ENCODE data around the gene SS18L1.

SS18L1 gene

GRCh38 chr20:62149532-62150309 lies 6.2 kb downstream of the SS18L1 start:
- H3K9ac ChIP-seq = no peak overlapping the region
- H3K4me1 ChIP-seq (ENCODE audit: low read depth, poor library complexity, severe bottlenecking) = peaks cover 5% of the 10 kb centered on the region
- H2AFZ ChIP-seq (ENCODE audit: low read depth) = no peak overlapping the region
- TF ChIP-seq, protein P1, sequence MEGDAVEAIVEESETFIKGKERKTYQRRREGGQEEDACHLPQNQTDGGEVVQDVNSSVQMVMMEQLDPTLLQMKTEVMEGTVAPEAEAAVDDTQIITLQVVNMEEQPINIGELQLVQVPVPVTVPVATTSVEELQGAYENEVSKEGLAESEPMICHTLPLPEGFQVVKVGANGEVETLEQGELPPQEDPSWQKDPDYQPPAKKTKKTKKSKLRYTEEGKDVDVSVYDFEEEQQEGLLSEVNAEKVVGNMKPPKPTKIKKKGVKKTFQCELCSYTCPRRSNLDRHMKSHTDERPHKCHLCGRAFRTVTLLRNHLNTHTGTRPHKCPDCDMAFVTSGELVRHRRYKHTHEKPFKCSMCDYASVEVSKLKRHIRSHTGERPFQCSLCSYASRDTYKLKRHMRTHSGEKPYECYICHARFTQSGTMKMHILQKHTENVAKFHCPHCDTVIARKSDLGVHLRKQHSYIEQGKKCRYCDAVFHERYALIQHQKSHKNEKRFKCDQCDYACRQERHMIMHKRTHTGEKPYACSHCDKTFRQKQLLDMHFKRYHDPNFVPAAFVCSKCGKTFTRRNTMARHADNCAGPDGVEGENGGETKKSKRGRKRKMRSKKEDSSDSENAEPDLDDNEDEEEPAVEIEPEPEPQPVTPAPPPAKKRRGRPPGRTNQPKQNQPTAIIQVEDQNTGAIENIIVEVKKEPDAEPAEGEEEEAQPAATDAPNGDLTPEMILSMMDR (conservative IDR thresholded peaks at IDR 0.05; ENCODE audit: low read depth, low read length) = no peak
- no peaks in the 10 kb centered on the region for H4K20me1 ChIP-seq (ENCODE audit: insufficient read depth)
- no peak overlapping the region for H3K4me2 ChIP-seq
- peaks cover 58% of the 10 kb centered on the region for H3K79me2 ChIP-seq (ENCODE audit: insufficient read depth, low read depth)
- no peaks in the 10 kb centered on the region for H3K27me3 ChIP-seq (ENCODE audit: insufficient read depth, low read depth)
- no peak overlapping the region for H3K4me3 ChIP-seq (IDR thresholded peaks at IDR 0.05; ENCODE audit: insufficient read depth, low read depth, low read length)
- no peaks in the 10 kb centered on the region for H3K36me3 ChIP-seq (ENCODE audit: insufficient read depth)
- H3K27ac ChIP-seq = no peak overlapping the region

DNA sequence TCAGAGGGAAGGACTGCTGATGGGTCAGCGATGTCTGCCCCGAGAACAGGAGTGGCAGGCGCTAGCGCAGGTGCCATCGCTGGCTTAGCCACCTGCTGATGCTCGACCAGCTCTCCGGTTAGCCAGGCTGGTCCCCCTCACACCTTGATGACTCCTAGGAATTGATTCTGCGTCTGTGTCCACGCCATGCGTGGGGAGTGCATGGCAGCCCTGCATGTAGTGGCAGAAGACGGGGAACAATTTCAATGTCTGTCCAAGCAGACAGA lies 6.7 kb downstream of the SS18L1 start:
- no peaks in the 10 kb centered on the region for H3K4me1 ChIP-seq (ENCODE audit: low read depth, poor library complexity, severe bottlenecking)
- TF ChIP-seq, protein P1 (conservative IDR thresholded peaks at IDR 0.05; ENCODE audit: low read depth, low read length) = no peak
- no peak overlapping the region for H3K4me2 ChIP-seq
- no peaks in the 10 kb centered on the region for H3K36me3 ChIP-seq (ENCODE audit: insufficient read depth)
- H2AFZ ChIP-seq (ENCODE audit: low read depth) = no peak overlapping the region
- peaks cover 55% of the 10 kb centered on the region for H3K79me2 ChIP-seq (ENCODE audit: insufficient read depth, low read depth)
- H3K27ac ChIP-seq = no peak overlapping the region
- no peaks in the 10 kb centered on the region for H3K27me3 ChIP-seq (ENCODE audit: insufficient read depth, low read depth)
- H3K4me3 ChIP-seq (IDR thresholded peaks at IDR 0.05; ENCODE audit: insufficient read depth, low read depth, low read length) = no peak overlapping the region
- H4K20me1 ChIP-seq (ENCODE audit: insufficient read depth) = no peaks in the 10 kb centered on the region
- no peak overlapping the region for H3K9ac ChIP-seq

DNA sequence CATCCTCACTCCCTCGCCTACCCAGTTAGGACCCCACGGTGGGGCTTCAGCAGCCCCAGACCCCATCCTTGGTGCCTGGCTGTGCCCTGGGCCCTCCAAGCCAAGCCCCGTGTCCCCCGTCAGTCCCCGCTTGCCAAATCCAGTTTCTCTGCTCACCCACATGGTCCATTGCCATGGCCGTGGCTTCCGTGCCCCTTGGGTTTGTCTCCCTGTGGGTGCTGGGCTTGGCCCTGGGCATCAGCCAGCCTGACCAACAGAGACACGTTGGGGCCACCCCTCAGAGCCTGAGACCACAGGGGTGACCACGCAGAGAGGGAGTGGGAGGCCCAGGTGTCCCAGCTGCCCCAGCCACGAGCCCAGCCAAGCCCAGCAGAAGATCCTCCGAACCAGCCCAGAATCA lies 7.7 kb downstream of the SS18L1 start:
- H2AFZ ChIP-seq (ENCODE audit: low read depth) = no peak overlapping the region
- H3K79me2 ChIP-seq (ENCODE audit: insufficient read depth, low read depth) = peaks cover 45% of the 10 kb centered on the region
- no peaks in the 10 kb centered on the region for H3K27me3 ChIP-seq (ENCODE audit: insufficient read depth, low read depth)
- no peak overlapping the region for H3K4me3 ChIP-seq (IDR thresholded peaks at IDR 0.05; ENCODE audit: insufficient read depth, low read depth, low read length)
- no peak overlapping the region for H3K27ac ChIP-seq
- no peaks in the 10 kb centered on the region for H4K20me1 ChIP-seq (ENCODE audit: insufficient read depth)
- H3K36me3 ChIP-seq (ENCODE audit: insufficient read depth) = no peaks in the 10 kb centered on the region
- H3K9ac ChIP-seq = no peak overlapping the region
- TF ChIP-seq, protein P1 (conservative IDR thresholded peaks at IDR 0.05; ENCODE audit: low read depth, low read length) = no peak
- no peak overlapping the region for H3K4me2 ChIP-seq
- H3K4me1 ChIP-seq (ENCODE audit: low read depth, poor library complexity, severe bottlenecking) = no peaks in the 10 kb centered on the region

DNA sequence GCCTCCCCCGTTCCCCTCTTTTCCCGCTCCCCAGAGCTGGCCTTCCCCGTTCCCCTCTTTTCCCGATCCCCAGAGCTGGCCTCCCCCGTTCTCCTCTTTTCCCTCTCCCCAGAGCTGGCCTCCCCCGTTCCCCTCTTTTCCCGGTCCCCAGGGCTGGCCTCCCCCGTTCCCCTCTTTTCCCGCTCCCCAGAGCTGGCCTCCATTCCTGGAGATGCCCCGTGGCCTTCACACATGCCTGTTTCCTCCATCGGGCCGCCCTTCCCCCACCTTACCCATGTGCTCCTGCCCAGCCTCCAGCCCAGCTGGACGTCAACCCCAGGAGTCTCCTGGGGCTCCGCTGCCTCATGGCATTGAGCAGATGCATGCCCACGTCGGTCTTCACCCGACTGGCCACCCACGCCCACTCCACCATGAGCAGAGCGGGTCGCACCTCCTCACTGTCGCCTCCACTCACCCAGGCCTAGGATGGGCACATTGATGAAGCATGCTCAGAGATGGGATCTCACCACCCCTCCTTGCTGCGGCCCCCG lies 8.3 kb downstream of the SS18L1 start:
- Histone ChIP-seq H3K4me2 (no peak overlapping the region), H3K4me3 (IDR thresholded peaks at IDR 0.05; ENCODE audit: insufficient read depth, low read depth, low read length) (no peak overlapping the region), H4K20me1 (ENCODE audit: insufficient read depth) (no peaks in the 10 kb centered on the region), H3K79me2 (ENCODE audit: insufficient read depth, low read depth) (peaks cover 39% of the 10 kb centered on the region), H2AFZ (ENCODE audit: low read depth) (no peak overlapping the region), H3K27me3 (ENCODE audit: insufficient read depth, low read depth) (no peaks in the 10 kb centered on the region), H3K9ac (no peak overlapping the region), H3K27ac (no peak overlapping the region), H3K36me3 (ENCODE audit: insufficient read depth) (no peaks in the 10 kb centered on the region), H3K4me1 (ENCODE audit: low read depth, poor library complexity, severe bottlenecking) (no peaks in the 10 kb centered on the region)
- TF ChIP-seq, protein P1 (conservative IDR thresholded peaks at IDR 0.05; ENCODE audit: low read depth, low read length) = no peak

Data from KMS-11 (cell line).